A549 (cell line): ENCODE results near the gene WASHC2A. TPM values are rescaled to one million over a fixed set of nuclear protein-coding genes. Genes with fewer than 3 reads are reported as not detected.
"Not testable (repeated sequence)": the region's sequence is repeated elsewhere in the genome, so short reads cannot be mapped to it uniquely, and the experiment has no call there.

Source experiments
- ATAC-seq, 2 experiments: fragments of 200-7000 bp in 1 of 2; fragments of >200 bp in 1 of 2; cut with Nextera tagmentation in 1 of 2; cut with Tn5 transposase in 1 of 2; 3 replicates each; pipeline versions ENCODE4 v1.8.0 to v1.9.1; 2018 to 2020; ENCODE audit warnings: mild to moderate bottlenecking in 1 of 2, moderate library complexity in 1 of 2
- CTCF ChIA-PET: fragments of 300-600 bp; sonication (Branson Sonifier 250); formaldehyde crosslinking; extraction: SDS; loops from one replicate; lab custom pipeline; 2021; ENCODE audit warnings: antibody characterized with exemption, inconsistent platforms; lab: Yijun Ruan, JAX
- POLR2A ChIA-PET: fragments of 350-600 bp; formaldehyde crosslinking; extraction: SDS; loops from one replicate; lab custom pipeline; 2021; ENCODE audit warnings: antibody characterized with exemption, inconsistent platforms; lab: Yijun Ruan, JAX
- DNase-seq, 2 experiments: peaks; one replicate each; pipeline versions ENCODE4 v3.0.0 to v3.0.0-alpha.2; 2011 to 2016; ENCODE audit warnings: low read depth in 1 of 2, low spot score in 1 of 2
- FAIRE-seq: peaks from 2 replicates; lab custom pipeline; 2011; peaks lifted over from hg19 to GRCh38; lab: Jason Lieb, UNC
- H3K27ac ChIP-seq, 2 experiments: fragments of >200 bp; sonication (Bioruptor Twin); formaldehyde crosslinking; 3 replicates each; pipeline ENCODE4 v1.5.1; 2016 to 2017
- H3K4me1 ChIP-seq: fragments of >200 bp; sonication (Bioruptor Twin); formaldehyde crosslinking; 3 replicates; pipeline ENCODE4 v1.6.1; 2016
- H3K4me2 ChIP-seq: fragments of >200 bp; sonication (Bioruptor Twin); formaldehyde crosslinking; 3 replicates; pipeline ENCODE4 v1.6.1; 2016
- H3K4me3 ChIP-seq: fragments of >200 bp; sonication (Bioruptor Twin); formaldehyde crosslinking; 3 replicates; pipeline ENCODE4 v1.5.1; 2016
- H3K9me3 ChIP-seq: fragments of >200 bp; sonication (Bioruptor Twin); formaldehyde crosslinking; 3 replicates; pipeline ENCODE4 v1.6.1; 2016
- ATOH8 ChIP-seq: fragments of 250-450 bp; sonication (Bioruptor Pico); IDR thresholded peaks from 2 replicates; pipeline ENCODE4 v1.5.0; 2020; ENCODE audit warnings: low read depth, mild to moderate bottlenecking, moderate library complexity
- BHLHE40 ChIP-seq: IDR thresholded peaks from 2 replicates; pipeline ENCODE4 v1.6.1; 2012; ENCODE audit warnings: low read depth, low read length, inconsistent platforms
- CEBPB ChIP-seq, 2 experiments: fragments of >200 bp in 1 of 2; sonication (Bioruptor Twin) in 1 of 2; formaldehyde crosslinking in 1 of 2; IDR thresholded peaks; 2 replicates each; pipeline ENCODE4 v1.6.1; 2012 to 2016
- CHD4 ChIP-seq: fragments of 200-600 bp; sonication (generic); IDR thresholded peaks from 2 replicates; pipeline ENCODE4 v1.6.1; 2016; ENCODE audit warnings: antibody characterized with exemption, mild to moderate bottlenecking, borderline replicate concordance
- E2F6 ChIP-seq: IDR thresholded peaks from 2 replicates; pipeline ENCODE4 v1.6.1; 2012; ENCODE audit warnings: low read depth, borderline replicate concordance
- EHMT2 ChIP-seq: fragments of 200-600 bp; sonication (generic); IDR thresholded peaks from 2 replicates; pipeline ENCODE4 v1.6.1; 2016; ENCODE audit warnings: antibody characterized with exemption, low read depth, mild to moderate bottlenecking, moderate library complexity
- EP300 ChIP-seq, 2 experiments: fragments of >200 bp; sonication (Bioruptor Twin); formaldehyde crosslinking; IDR thresholded peaks; 2 replicates in 1 of 2; 3 replicates in 1 of 2; pipeline ENCODE4 v1.6.1; 2016 to 2017
- GATA3 ChIP-seq: IDR thresholded peaks from 2 replicates; pipeline ENCODE4 v1.6.1; 2012; ENCODE audit warnings: borderline replicate concordance
- HOXB13 ChIP-seq: fragments of 250-450 bp; sonication (Bioruptor Pico); IDR thresholded peaks from 2 replicates; pipeline ENCODE4 v1.5.0; 2020; ENCODE audit warnings: low read depth, mild to moderate bottlenecking, moderate library complexity
- MAFK ChIP-seq: fragments of 450-650 bp; IDR thresholded peaks from 2 replicates; pipeline ENCODE4 v1.6.1; 2014; ENCODE audit not compliant: partially characterized antibody
- MAZ ChIP-seq: fragments of 150-350 bp; IDR thresholded peaks from 2 replicates; pipeline ENCODE4 v1.6.1; 2014; ENCODE audit warnings: antibody characterized with exemption, low read depth, low read length, borderline replicate concordance
- NFE2L2 ChIP-seq: fragments of 150-350 bp; conservative IDR thresholded peaks from 2 replicates; pipeline ENCODE4 v1.6.1; 2014; ENCODE audit warnings: low read length
- NPAS2 ChIP-seq: fragments of 250-450 bp; sonication (Bioruptor Pico); IDR thresholded peaks from 2 replicates; pipeline ENCODE4 v1.8.0; 2022; ENCODE audit warnings: mild to moderate bottlenecking, moderate library complexity, borderline replicate concordance
- NR3C1 ChIP-seq: fragments of >200 bp; sonication (Bioruptor Twin); formaldehyde crosslinking; IDR thresholded peaks from 3 replicates; pipeline ENCODE4 v1.6.1; 2017
- RAD21 ChIP-seq, 2 experiments: fragments of >200 bp in 1 of 2; sonication (Bioruptor Twin) in 1 of 2; formaldehyde crosslinking in 1 of 2; IDR thresholded peaks in 1 of 2; conservative IDR thresholded peaks in 1 of 2; 2 replicates in 1 of 2; 3 replicates in 1 of 2; pipeline ENCODE4 v1.6.1; 2012 to 2018; ENCODE audit warnings: inconsistent platforms in 1 of 2
- RARB ChIP-seq: fragments of 250-450 bp; sonication (Bioruptor Pico); IDR thresholded peaks from 2 replicates; pipeline ENCODE4 v1.8.0; 2021; ENCODE audit warnings: mild to moderate bottlenecking, moderate library complexity
- TFCP2L1 ChIP-seq: fragments of 250-450 bp; sonication (Bioruptor Pico); IDR thresholded peaks from 2 replicates; pipeline ENCODE4 v1.5.0; 2021; ENCODE audit warnings: mild to moderate bottlenecking
- ZC3H11A ChIP-seq: fragments of 450-650 bp; IDR thresholded peaks from 2 replicates; pipeline ENCODE4 v1.6.1; 2014; ENCODE audit warnings: antibody characterized with exemption, mild to moderate bottlenecking
- ZFP36 ChIP-seq: fragments of 450-650 bp; IDR thresholded peaks from 2 replicates; pipeline ENCODE4 v1.6.1; 2014; ENCODE audit warnings: borderline replicate concordance; ENCODE audit not compliant: partially characterized antibody
- ZSCAN20 ChIP-seq: fragments of 250-450 bp; sonication (Bioruptor Pico); IDR thresholded peaks from 2 replicates; pipeline ENCODE4 v1.8.0; 2022; ENCODE audit warnings: mild to moderate bottlenecking, moderate library complexity
- WGBS: methylation state at CpG from one replicate; pipeline ENCODE4 v1.1.6; 2017; ENCODE audit errors: missing lambda C conversion rate; 5-methylcytosine and 5-hydroxymethylcytosine counted together
- polyA plus RNA-seq, 4 experiments: library from polyadenylated mRNA; depleted of rRNA in 3 of 4; stranded (reverse); fragments of >200 nt; fragmentation: RNase III in 1 of 4; extraction: RNeasy Plus Mini Kit Qiagen cat#74134 plus additional on column Dnase treatment in 1 of 4; gene quantifications; 2 replicates in 3 of 4; 3 replicates in 1 of 4; pipeline ENCODE4 v1.2.3, GENCODE V29; 2011 to 2017

Gene WASHC2A
- polyA plus RNA-seq, 2 of the 4 experiments (the other 2 are of a cell fraction): 14.0 to 18.0 TPM

- no peaks in the 10 kb centered on the region for H3K9me3 ChIP-seq
- ChIA-PET CTCF (no interaction called here), POLR2A (no interaction called here)
- WGBS: 45% methylated on average over 5 of the region's 5 CpGs
- no peak overlapping the region for H3K4me2 ChIP-seq
- H3K4me1 ChIP-seq: no peaks in the 10 kb centered on the region
- H3K4me3 ChIP-seq: no peak overlapping the region
- FAIRE-seq (no peak), DNase-seq (no peak), ATAC-seq (no peak)
- no peak for TF ChIP-seq NR3C1
- TF ChIP-seq RARB: no peak
- TF ChIP-seq NPAS2 (CRISPR knock-in tag): no peak
- no peak for TF ChIP-seq ZC3H11A
- TF ChIP-seq MAFK: no peak
- no peak for TF ChIP-seq ZFP36
- no peak for TF ChIP-seq ATOH8 (CRISPR knock-in tag)
- TF ChIP-seq TFCP2L1: no peak
- TF ChIP-seq CHD4: no peak
- TF ChIP-seq RAD21 (conservative IDR thresholded peaks at IDR 0.05 in 1 of 2, IDR thresholded peaks at IDR 0.05 in 1 of 2): no peak
- no peak for TF ChIP-seq EP300 (IDR thresholded peaks at IDR 0.05)
- TF ChIP-seq HOXB13 (CRISPR knock-in tag): no peak
- TF ChIP-seq E2F6: no peak
- TF ChIP-seq MAZ: no peak
- no peak for TF ChIP-seq GATA3
- TF ChIP-seq ZSCAN20 (CRISPR knock-in tag): no peak
- no peak for TF ChIP-seq CEBPB (IDR thresholded peaks at IDR 0.05)
- TF ChIP-seq EHMT2: no peak
- no peak for TF ChIP-seq BHLHE40
- TF ChIP-seq NFE2L2: no peak
- no peak overlapping the region for H3K27ac ChIP-seq
These were observed 22.7 kb upstream of the WASHC2A start for GRCh38 chr10:50044941-50045664.

GRCh38 chr10:50046457-50046856 is 21.3 kb upstream of the WASHC2A start:
- POLR2A ChIA-PET, FAIRE-seq, H3K9me3 ChIP-seq, H3K27ac ChIP-seq, H3K4me1 ChIP-seq, H3K4me3 ChIP-seq, H3K4me2 ChIP-seq, DNase-seq, CTCF ChIA-PET, ATAC-seq: not testable (repeated sequence)
- WGBS: 72% methylated on average over 9 of the region's 9 CpGs

- 68% methylated on average over 5 of the region's 5 CpGs for WGBS
- POLR2A ChIA-PET: not testable (repeated sequence)
These were observed 20.2 kb upstream of the WASHC2A start for GRCh38 chr10:50047594-50047993.

More at GRCh38 chr10:50047594-50047993, 20.2 kb upstream of the WASHC2A start:
- H3K4me1 ChIP-seq, ATAC-seq, H3K9me3 ChIP-seq, H3K27ac ChIP-seq, DNase-seq, FAIRE-seq, CTCF ChIA-PET, H3K4me3 ChIP-seq, H3K4me2 ChIP-seq: not testable (repeated sequence)
